Measurements from ENCODE around the gene AKAP11.

Gene AKAP11

DNA sequence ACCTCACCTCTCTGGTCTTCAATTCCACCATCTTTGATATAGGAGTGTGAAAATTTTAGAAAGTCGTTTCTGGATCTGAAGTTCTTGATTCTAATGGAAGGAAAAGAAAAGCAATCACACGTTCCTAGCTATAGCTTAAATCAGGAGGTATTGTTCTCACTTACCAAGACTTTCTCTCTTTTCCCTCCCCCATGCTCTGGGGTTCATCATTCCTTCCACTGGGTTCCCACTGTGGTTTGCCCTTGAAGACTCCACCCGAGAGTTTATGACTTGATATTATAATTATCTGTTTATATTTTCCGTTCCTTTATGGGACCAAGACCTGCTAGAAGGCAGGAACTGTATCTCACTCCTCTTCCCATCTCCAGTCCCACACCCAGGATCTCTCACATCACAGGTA, 76.6 kb downstream of the AKAP11 start:
- DNase-seq = no peak

DNA sequence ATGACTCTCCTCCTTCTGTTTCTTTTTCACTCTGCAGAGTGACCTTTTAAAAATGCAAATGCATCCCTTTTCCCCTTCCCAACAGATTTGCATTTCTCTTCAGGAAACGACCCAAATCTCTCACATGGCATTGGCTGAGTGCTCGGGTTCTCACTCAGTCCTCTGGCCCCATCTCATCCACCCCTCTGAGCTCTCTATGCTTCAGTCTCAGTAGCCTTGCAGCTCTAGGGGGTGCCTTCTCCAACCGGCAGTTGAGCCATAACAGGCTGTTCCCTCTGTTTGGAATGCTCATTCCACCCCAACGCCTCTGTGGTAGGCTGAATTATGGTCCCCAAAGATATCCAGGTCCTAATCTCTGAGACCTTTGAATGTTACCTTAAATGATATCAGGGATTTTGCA, 78.2 kb downstream of the AKAP11 start:
- no peak for DNase-seq

DNA sequence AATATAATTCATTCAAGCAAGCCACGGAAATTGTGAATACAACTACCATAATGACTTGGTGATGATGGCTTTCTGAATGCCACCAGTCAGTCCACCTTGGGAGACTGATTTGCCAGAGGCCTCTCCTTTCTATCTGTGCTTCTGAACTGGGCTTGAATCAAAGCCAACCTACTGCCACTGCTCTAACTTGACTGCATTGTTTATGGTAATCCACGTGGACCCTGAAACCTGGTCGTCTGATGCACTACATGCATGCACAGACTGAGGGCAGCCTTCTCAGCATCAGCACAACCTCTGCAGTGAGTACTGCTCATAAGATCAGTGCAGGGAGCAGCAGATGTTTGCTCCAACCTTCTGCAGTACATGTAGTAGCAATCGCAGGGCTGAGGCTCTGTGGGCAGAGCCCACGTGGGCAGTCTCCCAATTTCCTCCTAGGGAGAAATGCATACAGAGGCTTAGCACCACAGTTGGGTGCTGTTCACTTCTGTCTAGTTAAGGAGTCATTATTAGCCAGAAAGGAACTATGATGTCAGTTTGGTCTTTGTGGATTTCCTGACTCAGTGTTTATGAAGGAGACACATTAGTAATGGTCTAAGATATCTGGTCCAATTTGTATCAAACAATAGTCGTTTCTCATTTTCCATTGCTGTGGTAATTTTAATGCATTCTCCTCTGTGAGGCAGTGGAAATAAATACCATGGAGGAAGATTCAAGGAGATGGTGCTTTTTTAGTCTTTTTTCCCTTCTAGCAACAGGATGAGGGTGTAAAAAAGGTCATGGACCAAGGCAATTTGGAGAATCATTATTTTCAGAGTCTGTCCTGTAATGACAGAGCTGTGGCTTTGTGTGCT, 82.5 kb downstream of the AKAP11 start:
- DNase-seq = no peak

GRCh38 chr13:42355092-42355485, 83.1 kb downstream of the AKAP11 start:
- no peak for DNase-seq

GRCh38 chr13:42355491-42356183, 83.7 kb downstream of the AKAP11 start:
- DNase-seq = no peak

GRCh38 chr13:42356184-42356575, 84.2 kb downstream of the AKAP11 start:
- DNase-seq = no peak

- DNase-seq = no peak
These were observed 88.2 kb downstream of the AKAP11 start for GRCh38 chr13:42360046-42360574.

DNA sequence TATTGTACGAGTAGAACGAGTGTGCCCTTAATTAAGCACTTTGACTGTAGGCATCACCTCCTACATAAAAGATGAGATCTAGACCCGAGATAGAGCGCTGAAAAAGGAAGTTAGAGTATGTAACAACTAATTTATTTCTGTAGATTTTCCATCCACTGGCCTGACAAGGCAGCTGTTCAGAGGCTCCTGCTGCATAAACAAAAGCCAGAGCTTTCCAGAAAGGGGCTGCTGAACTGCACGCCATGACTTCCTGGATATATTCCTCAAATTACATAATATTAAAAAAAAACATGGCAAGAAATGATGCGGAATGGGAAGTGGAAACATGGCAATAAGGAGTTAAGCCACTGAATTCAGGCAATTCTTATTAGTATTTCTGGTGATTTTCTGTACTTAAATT, 89.7 kb downstream of the AKAP11 start:
- no peak for DNase-seq

GRCh38 chr13:42363941-42364612, 92.1 kb downstream of the AKAP11 start:
- DNase-seq = no peak

DNA sequence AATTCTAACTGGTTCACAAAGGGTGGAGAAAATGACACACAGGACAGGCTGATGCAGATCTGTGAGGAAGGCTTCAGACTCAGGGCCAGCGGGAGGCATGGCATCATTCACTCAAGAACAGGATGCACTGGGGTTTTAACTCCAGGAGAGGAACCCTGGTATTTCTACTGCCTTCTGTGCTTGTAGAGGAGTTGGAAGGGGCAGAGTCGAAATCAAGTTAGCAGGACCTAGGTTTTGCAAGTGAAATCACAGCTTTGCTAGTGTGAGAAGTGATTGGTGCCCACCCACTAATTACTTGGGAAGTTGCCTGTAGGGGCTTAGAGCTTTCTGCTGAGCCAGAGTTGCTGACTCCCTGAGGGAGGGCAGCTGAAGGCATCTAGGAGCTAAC, 92.7 kb downstream of the AKAP11 start:
- no peak for DNase-seq

DNA sequence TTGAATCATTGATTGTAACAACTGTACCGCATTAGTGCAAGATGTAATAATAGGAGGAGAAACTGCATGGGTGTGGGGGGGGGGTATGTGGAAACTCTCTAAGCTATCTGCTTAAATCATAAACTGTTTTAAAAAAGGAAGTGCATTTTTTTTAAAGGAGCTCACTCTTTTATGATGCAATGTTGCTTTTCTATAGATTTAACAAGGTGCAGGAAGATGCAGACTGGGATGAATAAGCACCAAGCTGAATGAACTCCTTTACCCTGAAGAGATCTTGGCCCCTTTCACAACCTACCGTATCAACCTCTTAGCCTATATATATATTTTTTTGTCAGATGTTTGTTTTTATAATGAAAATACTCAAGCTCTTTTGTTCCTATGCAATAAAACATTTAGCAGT, 95.9 kb downstream of the AKAP11 start:
- DNase-seq = no peak

DNA sequence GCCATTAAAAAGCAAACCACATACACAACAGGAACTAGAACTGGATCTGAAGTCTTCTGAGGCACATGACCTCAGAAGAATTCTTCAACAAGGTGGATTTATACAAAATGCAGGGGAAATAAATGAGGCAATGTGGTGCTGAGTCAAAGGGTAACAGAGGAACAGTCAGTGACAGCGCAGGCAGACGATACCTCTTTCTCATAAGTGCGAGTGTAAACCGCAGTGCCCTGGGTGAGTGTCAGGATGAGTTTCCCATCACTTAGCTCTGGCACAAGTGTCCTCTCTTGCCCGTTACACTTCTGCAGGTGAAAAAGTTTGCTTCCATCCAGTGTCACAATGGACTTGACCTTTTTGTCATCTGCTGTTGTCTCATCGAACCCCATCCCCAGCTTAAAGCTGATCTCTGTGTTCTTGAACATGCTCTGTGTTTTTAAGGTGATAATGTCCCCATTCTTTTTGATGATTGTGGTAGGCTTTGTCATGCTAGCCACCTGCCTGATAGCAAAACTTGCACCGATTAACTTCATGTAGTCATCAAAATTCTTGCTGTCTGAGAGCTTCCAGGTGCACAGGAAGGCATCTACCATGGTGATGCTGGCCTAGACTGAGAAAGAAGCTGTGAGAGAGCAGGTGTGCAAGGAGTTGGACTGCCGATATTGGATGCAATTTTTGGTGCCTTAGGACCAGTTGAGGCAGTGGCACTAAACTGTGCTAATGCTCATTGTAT, 97.3 kb downstream of the AKAP11 start:
- DNase-seq = no peak

DNA sequence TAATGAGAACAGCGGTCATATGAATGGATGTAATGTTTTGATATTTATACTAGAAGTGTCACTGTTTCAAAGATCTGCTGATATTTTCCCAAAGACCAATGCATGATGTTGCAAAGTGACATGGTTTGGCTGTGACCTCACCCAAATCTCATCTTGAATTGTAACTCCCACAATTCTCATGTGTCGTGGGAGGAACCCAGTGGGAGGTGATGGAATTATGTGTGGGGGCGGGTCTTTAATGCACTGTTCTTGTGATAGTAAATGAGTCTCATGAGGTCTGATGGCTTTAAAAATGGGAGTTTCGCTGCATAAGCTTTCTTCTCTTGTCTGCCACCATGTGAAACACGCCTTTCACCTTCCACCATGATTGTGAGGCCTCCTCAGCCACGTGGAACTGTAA, 98.3 kb downstream of the AKAP11 start:
- no peak for DNase-seq
